Panc1 (cell line): ENCODE measurements around the gene HNRNPF. TPM values are rescaled to one million over a fixed set of nuclear protein-coding genes. Genes with fewer than 3 reads are reported as not detected.

Experiments
- ATAC-seq: fragments of 200-7000 bp; cut with Tn5 transposase; 2 replicates; pipeline ENCODE4 v1.9.1; 2020; ENCODE audit warnings: mild to moderate bottlenecking, moderate library complexity
- BruUV-seq: library from RNA; stranded (reverse); fragments of 400-500 nt; replicated peaks from 2 replicates; lab custom pipeline; 2021; lab: Mats Ljungman, UMichigan
- CTCF ChIA-PET: fragments of 300-600 bp; sonication (Branson Sonifier 250); formaldehyde crosslinking; loops from one replicate; lab custom pipeline; 2022; ENCODE audit warnings: antibody characterized with exemption; lab: Charles Lee
- POLR2A ChIA-PET: fragments of 300-600 bp; sonication (Branson Sonifier 250); formaldehyde crosslinking; loops from one replicate; lab custom pipeline; 2022; ENCODE audit warnings: antibody characterized with exemption; lab: Charles Lee
- DNase-seq: peaks from one replicate; pipeline ENCODE4 v3.0.0-alpha.2; 2010; ENCODE audit warnings: low read depth, low spot score
- H3K27ac ChIP-seq: 2 replicates; pipeline ENCODE4 v1.5.1; 2011; ENCODE audit warnings: mild to moderate bottlenecking, low read length, inconsistent platforms
- H3K27me3 ChIP-seq: fragments of 200-500 bp; sonication (Bioruptor generic); 2 replicates; pipeline ENCODE4 v1.6.0; 2014; ENCODE audit warnings: low read length, inconsistent platforms; ENCODE audit not compliant: control insufficient read depth, insufficient read depth
- H3K36me3 ChIP-seq: fragments of 200-500 bp; sonication (Bioruptor generic); 2 replicates; pipeline ENCODE4 v1.5.1; 2014; ENCODE audit warnings: inconsistent platforms, mild to moderate bottlenecking, low read length, moderate library complexity; ENCODE audit not compliant: control insufficient read depth, insufficient read depth
- H3K4me1 ChIP-seq: 2 replicates; pipeline ENCODE4 v1.5.1; 2011; ENCODE audit warnings: inconsistent platforms, mild to moderate bottlenecking, low read length, moderate library complexity; ENCODE audit not compliant: control insufficient read depth, insufficient read depth
- H3K4me3 ChIP-seq, 2 experiments: 2 replicates each; pipeline ENCODE4 v1.5.1; 2011 to 2012; ENCODE audit warnings: low read depth in 2 of 2, low read length in 2 of 2, mild to moderate bottlenecking in 2 of 2, inconsistent platforms in 1 of 2, moderate library complexity in 1 of 2
- H3K9me3 ChIP-seq: fragments of 200-500 bp; sonication (Bioruptor generic); 2 replicates; pipeline ENCODE4 v1.5.1; 2014; ENCODE audit warnings: low read depth, mild to moderate bottlenecking, inconsistent platforms, low read length, moderate library complexity; ENCODE audit not compliant: control insufficient read depth, insufficient read depth
- CTCF ChIP-seq: fragments of 450-650 bp; IDR thresholded peaks from 2 replicates; pipeline ENCODE4 v1.5.1; 2017; ENCODE audit warnings: mild to moderate bottlenecking
- POLR2AphosphoS5 ChIP-seq: IDR thresholded peaks from 2 replicates; pipeline ENCODE4 v1.6.1; 2012; ENCODE audit warnings: mild to moderate bottlenecking, low read depth, low read length, moderate library complexity
- SIN3A ChIP-seq: IDR thresholded peaks from 2 replicates; pipeline ENCODE4 v1.6.1; 2012; ENCODE audit warnings: low read depth, mild to moderate bottlenecking, low read length, moderate library complexity, borderline replicate concordance; ENCODE audit not compliant: insufficient read depth
- TCF7L2 ChIP-seq: IDR thresholded peaks from 2 replicates; pipeline ENCODE4 v1.6.1; 2011; ENCODE audit warnings: mild to moderate bottlenecking, low read depth, low read length, inconsistent platforms
- in situ Hi-C: cut with HindIII; loops from 2 replicates; pipeline ENCODE4 v1.10.0; 2016; ENCODE audit warnings: low sequenced_read_pairs, low pct_unique_long_range_greater_than_20kb
- intact Hi-C: fragments of 100-400 bp; cut with micrococcal nuclease; formaldehyde crosslinking; loops from one replicate; pipeline ENCODE4 v1.10.0; 2022; ENCODE audit not compliant: unreplicated experiment
- total RNA-seq: library from RNA; stranded (reverse); gene quantifications from one replicate; pipeline ENCODE4 v1.2.1, GENCODE V29; 2021; ENCODE audit not compliant: unreplicated experiment
- TF ChIP-seq, protein P1 (sequence below), 2 experiments: IDR thresholded peaks; 2 replicates each; pipeline ENCODE4 v1.6.1; 2011 to 2012; ENCODE audit warnings: low read depth in 2 of 2, control low read depth in 1 of 2, low read length in 1 of 2, mild to moderate bottlenecking in 1 of 2, moderate library complexity in 1 of 2; ENCODE audit not compliant: insufficient read depth in 1 of 2

HNRNPF gene
- total RNA-seq, 1 experiment from 2014 or later: 466 TPM

- DNase-seq: no peak
- ChIA-PET POLR2A (interaction anchor here (0.5 kb wide), 1 partner anchor 594 kb away, joined by 4 read pairs; no protein-coding TSS in a partner anchor), CTCF (no interaction called here)
- Histone ChIP-seq H3K4me1 (no peaks in the 10 kb centered on the region), H3K27me3 (no peaks in the 10 kb centered on the region), H3K9me3 (no peaks in the 10 kb centered on the region), H3K27ac (no peak overlapping the region), H3K36me3 (no peaks in the 10 kb centered on the region), H3K4me3 (no peak overlapping the region)
- ATAC-seq: no peak
- in situ Hi-C loops: no loop called here
- no TSS peak for BruUV-seq
- TF ChIP-seq, protein P1, sequence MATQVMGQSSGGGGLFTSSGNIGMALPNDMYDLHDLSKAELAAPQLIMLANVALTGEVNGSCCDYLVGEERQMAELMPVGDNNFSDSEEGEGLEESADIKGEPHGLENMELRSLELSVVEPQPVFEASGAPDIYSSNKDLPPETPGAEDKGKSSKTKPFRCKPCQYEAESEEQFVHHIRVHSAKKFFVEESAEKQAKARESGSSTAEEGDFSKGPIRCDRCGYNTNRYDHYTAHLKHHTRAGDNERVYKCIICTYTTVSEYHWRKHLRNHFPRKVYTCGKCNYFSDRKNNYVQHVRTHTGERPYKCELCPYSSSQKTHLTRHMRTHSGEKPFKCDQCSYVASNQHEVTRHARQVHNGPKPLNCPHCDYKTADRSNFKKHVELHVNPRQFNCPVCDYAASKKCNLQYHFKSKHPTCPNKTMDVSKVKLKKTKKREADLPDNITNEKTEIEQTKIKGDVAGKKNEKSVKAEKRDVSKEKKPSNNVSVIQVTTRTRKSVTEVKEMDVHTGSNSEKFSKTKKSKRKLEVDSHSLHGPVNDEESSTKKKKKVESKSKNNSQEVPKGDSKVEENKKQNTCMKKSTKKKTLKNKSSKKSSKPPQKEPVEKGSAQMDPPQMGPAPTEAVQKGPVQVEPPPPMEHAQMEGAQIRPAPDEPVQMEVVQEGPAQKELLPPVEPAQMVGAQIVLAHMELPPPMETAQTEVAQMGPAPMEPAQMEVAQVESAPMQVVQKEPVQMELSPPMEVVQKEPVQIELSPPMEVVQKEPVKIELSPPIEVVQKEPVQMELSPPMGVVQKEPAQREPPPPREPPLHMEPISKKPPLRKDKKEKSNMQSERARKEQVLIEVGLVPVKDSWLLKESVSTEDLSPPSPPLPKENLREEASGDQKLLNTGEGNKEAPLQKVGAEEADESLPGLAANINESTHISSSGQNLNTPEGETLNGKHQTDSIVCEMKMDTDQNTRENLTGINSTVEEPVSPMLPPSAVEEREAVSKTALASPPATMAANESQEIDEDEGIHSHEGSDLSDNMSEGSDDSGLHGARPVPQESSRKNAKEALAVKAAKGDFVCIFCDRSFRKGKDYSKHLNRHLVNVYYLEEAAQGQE (IDR thresholded peaks at IDR 0.05; ENCODE audit: insufficient read depth in 1 of 2, low read depth in 2 of 2, low read length in 1 of 2): no peak
- TF ChIP-seq CTCF: no peak
- TF ChIP-seq TCF7L2: no peak
- no peak for TF ChIP-seq SIN3A
- TF ChIP-seq POLR2AphosphoS5: no peak
- intact Hi-C loops: no loop called here
Observed at GRCh38 chr10:43336641-43337318, 72.2 kb downstream of the HNRNPF start.

- Histone ChIP-seq H3K9me3 (no peaks in the 10 kb centered on the region), H3K4me1 (no peaks in the 10 kb centered on the region), H3K27ac (no peak overlapping the region), H3K4me3 (no peak overlapping the region), H3K27me3 (no peaks in the 10 kb centered on the region), H3K36me3 (no peaks in the 10 kb centered on the region)
- ATAC-seq (no peak), DNase-seq (no peak)
- ChIA-PET CTCF (no interaction called here), POLR2A (no interaction called here)
- intact Hi-C loops: no loop called here
- no TSS peak for BruUV-seq
- TF ChIP-seq CTCF: no peak
- TF ChIP-seq, protein P1 (IDR thresholded peaks at IDR 0.05; ENCODE audit: insufficient read depth in 1 of 2, low read depth in 2 of 2, low read length in 1 of 2): no peak
- TF ChIP-seq POLR2AphosphoS5: no peak
- TF ChIP-seq SIN3A: no peak
- no peak for TF ChIP-seq TCF7L2
- in situ Hi-C loops: no loop called here
Observed at GRCh38 chr10:43336061-43336460, 72.9 kb downstream of the HNRNPF start.
